ENCODE measurements around the gene SLC24A3. TPM values are rescaled to one million over a fixed set of nuclear protein-coding genes. Genes with fewer than 3 reads are reported as not detected.

Gene SLC24A3
- total and polyA plus RNA-seq, 7 experiments from 2014 or later: 0.58 to 1.0 TPM; not detected in 5

GRCh38 chr20:19205981-19206396 lies 6.5 kb upstream of the SLC24A3 start:
- H3K4me1 ChIP-seq (ENCODE audit: control insufficient read depth in 2 of 2, insufficient read depth in 2 of 2, low read length in 2 of 2): no peaks in the 10 kb centered on the region
- H3K4me3 ChIP-seq (ENCODE audit: low read length): no peak overlapping the region
- POLR2A ChIA-PET: no interaction called here
- no peak overlapping the region for H3K27ac ChIP-seq (ENCODE audit: low read depth, low read length)
- no peak overlapping the region for H3K4me3 Mint-ChIP-seq
- ATAC-seq (peak; percentile 67), DNase-seq (peak in 8 of 9 donors; percentile 20 to 71 (median 41))
- no peaks in the 10 kb centered on the region for H3K27me3 ChIP-seq (ENCODE audit: control insufficient read depth in 2 of 2, insufficient read depth in 2 of 2, low read length in 2 of 2)
- H3K27me3 Mint-ChIP-seq: peaks cover 18 to 70% (median 39%) of the 10 kb centered on the region in 5 donors
- peaks cover 0 to 4% (median 0%) of the 10 kb centered on the region in 5 donors for H3K36me3 Mint-ChIP-seq
- no peaks in the 10 kb centered on the region for H3K4me1 Mint-ChIP-seq
- H3K9me3 ChIP-seq (ENCODE audit: control insufficient read depth in 2 of 3, low read length in 3 of 3): no peaks in the 10 kb centered on the region
- CTCF ChIA-PET: interaction anchor here (0.9 to 1.6 kb wide), 4 partner anchors 14 to 574 kb away, joined by 3 read pairs; no protein-coding TSS in a partner anchor
- peaks cover 0 to 4% (median 0%) of the 10 kb centered on the region in 11 donors for H3K9me3 Mint-ChIP-seq
- H3K27ac Mint-ChIP-seq: no peak overlapping the region
- intact Hi-C loops (cut with micrococcal nuclease): loop anchor here (1.0 to 5.0 kb wide), 4 partner anchors 377 to 794 kb away; no protein-coding TSS in a partner anchor
- no peaks in the 10 kb centered on the region for H3K36me3 ChIP-seq (ENCODE audit: control insufficient read depth in 2 of 3, insufficient read depth in 3 of 3, low read length in 3 of 3)

- POLR2A ChIA-PET: no interaction called here
Observed at GRCh38 chr20:19207541-19207940, 4.9 kb upstream of the SLC24A3 start.

GRCh38 chr20:19210391-19211155 lies 1.9 kb upstream of the SLC24A3 start:
- Histone ChIP-seq H3K36me3 (ENCODE audit: control insufficient read depth in 2 of 3, insufficient read depth in 3 of 3, low read length in 3 of 3) (no peaks in the 10 kb centered on the region), H3K4me3 (ENCODE audit: low read length) (no peak overlapping the region), H3K27me3 (ENCODE audit: control insufficient read depth in 2 of 2, insufficient read depth in 2 of 2, low read length in 2 of 2) (peaks cover 3% of the 10 kb centered on the region in 2 donors), H3K4me1 (ENCODE audit: control insufficient read depth in 2 of 2, insufficient read depth in 2 of 2, low read length in 2 of 2) (no peaks in the 10 kb centered on the region), H3K27ac (ENCODE audit: low read depth, low read length) (no peak overlapping the region), H3K9me3 (ENCODE audit: control insufficient read depth in 2 of 3, low read length in 3 of 3) (no peaks in the 10 kb centered on the region)
- Mint-ChIP-seq H3K9me3 (peaks cover 0 to 4% (median 0%) of the 10 kb centered on the region in 11 donors), H3K27me3 (peaks cover 46 to 60% (median 51%) of the 10 kb centered on the region in 5 donors), H3K4me1 (peaks cover 0 to 6% (median 0%) of the 10 kb centered on the region in 7 donors), H3K4me3 (no peak overlapping the region), H3K36me3 (peaks cover 0 to 4% (median 0%) of the 10 kb centered on the region in 5 donors), H3K27ac (no peak overlapping the region)
- ChIA-PET POLR2A (no interaction called here), CTCF (no interaction called here)
- ATAC-seq (no peak), DNase-seq (no peak)
- intact Hi-C loops (cut with micrococcal nuclease): no loop called here

More at GRCh38 chr20:19207541-19207940, 4.9 kb upstream of the SLC24A3 start:
- Histone ChIP-seq H3K27ac (ENCODE audit: low read depth, low read length) (no peak overlapping the region), H3K27me3 (ENCODE audit: control insufficient read depth in 2 of 2, insufficient read depth in 2 of 2, low read length in 2 of 2) (peaks cover 3% of the 10 kb centered on the region in 2 donors), H3K9me3 (ENCODE audit: control insufficient read depth in 2 of 3, low read length in 3 of 3) (no peaks in the 10 kb centered on the region), H3K4me1 (ENCODE audit: control insufficient read depth in 2 of 2, insufficient read depth in 2 of 2, low read length in 2 of 2) (no peaks in the 10 kb centered on the region), H3K4me3 (ENCODE audit: low read length) (no peak overlapping the region), H3K36me3 (ENCODE audit: control insufficient read depth in 2 of 3, insufficient read depth in 3 of 3, low read length in 3 of 3) (no peaks in the 10 kb centered on the region)
- ATAC-seq (no peak), DNase-seq (no peak)
- Mint-ChIP-seq H3K27ac (no peak overlapping the region), H3K27me3 (peaks cover 25 to 65% (median 41%) of the 10 kb centered on the region in 5 donors), H3K36me3 (no peaks in the 10 kb centered on the region), H3K4me3 (no peak overlapping the region), H3K9me3 (peaks cover 0 to 2% (median 0%) of the 10 kb centered on the region in 11 donors), H3K4me1 (peaks cover 0 to 6% (median 0%) of the 10 kb centered on the region in 7 donors)
- intact Hi-C loops (cut with micrococcal nuclease): loop anchor here (2.0 to 5.0 kb wide), 3 partner anchors 375 to 795 kb away; no protein-coding TSS in a partner anchor
- CTCF ChIA-PET: interaction anchor here (0.6 kb wide), 1 partner anchor 105 kb away, joined by 4 read pairs; no protein-coding TSS in a partner anchor

GRCh38 chr20:19211252-19211651 lies 1.2 kb upstream of the SLC24A3 start:
- H3K36me3 Mint-ChIP-seq: peaks cover 0 to 4% (median 0%) of the 10 kb centered on the region in 5 donors
- DNase-seq (no peak), ATAC-seq (no peak)
- Histone ChIP-seq H3K36me3 (ENCODE audit: control insufficient read depth in 2 of 3, insufficient read depth in 3 of 3, low read length in 3 of 3) (no peaks in the 10 kb centered on the region), H3K9me3 (ENCODE audit: control insufficient read depth in 2 of 3, low read length in 3 of 3) (no peaks in the 10 kb centered on the region), H3K27ac (ENCODE audit: low read depth, low read length) (no peak overlapping the region), H3K4me1 (ENCODE audit: control insufficient read depth in 2 of 2, insufficient read depth in 2 of 2, low read length in 2 of 2) (no peaks in the 10 kb centered on the region), H3K27me3 (ENCODE audit: control insufficient read depth in 2 of 2, insufficient read depth in 2 of 2, low read length in 2 of 2) (peaks cover 3% of the 10 kb centered on the region in 2 donors), H3K4me3 (ENCODE audit: low read length) (no peak overlapping the region)
- H3K27me3 Mint-ChIP-seq: peaks cover 48 to 57% (median 54%) of the 10 kb centered on the region in 5 donors
- intact Hi-C loops (cut with micrococcal nuclease): no loop called here
- peaks cover 0 to 6% (median 0%) of the 10 kb centered on the region in 7 donors for H3K4me1 Mint-ChIP-seq
- peak overlapping the region in 8 of 10 donors; percentile 4 to 69 (median 22) for H3K4me3 Mint-ChIP-seq
- ChIA-PET POLR2A (no interaction called here), CTCF (no interaction called here)
- no peak overlapping the region for H3K27ac Mint-ChIP-seq
- H3K9me3 Mint-ChIP-seq: peaks cover 0 to 4% (median 0%) of the 10 kb centered on the region in 11 donors

GRCh38 chr20:19211661-19212468 lies 577 bp upstream of the SLC24A3 start:
- no peaks in the 10 kb centered on the region for H3K9me3 ChIP-seq (ENCODE audit: control insufficient read depth in 2 of 3, low read length in 3 of 3)
- Mint-ChIP-seq H3K4me1 (peaks cover 0 to 6% (median 0%) of the 10 kb centered on the region in 7 donors), H3K9me3 (peaks cover 0 to 4% (median 0%) of the 10 kb centered on the region in 11 donors), H3K27ac (no peak overlapping the region), H3K36me3 (peaks cover 0 to 4% (median 0%) of the 10 kb centered on the region in 5 donors), H3K27me3 (peaks cover 48 to 60% (median 54%) of the 10 kb centered on the region in 5 donors), H3K4me3 (peak overlapping the region in 6 of 10 donors; percentile 4 to 69 (median 18))
- ChIA-PET CTCF (no interaction called here), POLR2A (no interaction called here)
- no peak overlapping the region for H3K27ac ChIP-seq (ENCODE audit: low read depth, low read length)
- H3K4me1 ChIP-seq (ENCODE audit: control insufficient read depth in 2 of 2, insufficient read depth in 2 of 2, low read length in 2 of 2): no peaks in the 10 kb centered on the region
- intact Hi-C loops (cut with micrococcal nuclease): no loop called here
- no peak overlapping the region for H3K4me3 ChIP-seq (ENCODE audit: low read length)
- peak; percentile 6 for ATAC-seq
- H3K36me3 ChIP-seq (ENCODE audit: control insufficient read depth in 2 of 3, insufficient read depth in 3 of 3, low read length in 3 of 3): no peaks in the 10 kb centered on the region
- no peak for DNase-seq
- peaks cover 3% of the 10 kb centered on the region in 2 donors for H3K27me3 ChIP-seq (ENCODE audit: control insufficient read depth in 2 of 2, insufficient read depth in 2 of 2, low read length in 2 of 2)

- peaks cover 3% of the 10 kb centered on the region in 2 donors for H3K27me3 ChIP-seq (ENCODE audit: control insufficient read depth in 2 of 2, insufficient read depth in 2 of 2, low read length in 2 of 2)
- H3K36me3 Mint-ChIP-seq: peaks cover 0 to 4% (median 0%) of the 10 kb centered on the region in 5 donors
- intact Hi-C loops (cut with micrococcal nuclease): no loop called here
- peak overlapping the region in 4 of 10 donors; percentile 9 to 43 (median 34) for H3K4me3 Mint-ChIP-seq
- CTCF ChIA-PET: no interaction called here
- peaks cover 0 to 6% (median 0%) of the 10 kb centered on the region in 7 donors for H3K4me1 Mint-ChIP-seq
- no peaks in the 10 kb centered on the region for H3K4me1 ChIP-seq (ENCODE audit: control insufficient read depth in 2 of 2, insufficient read depth in 2 of 2, low read length in 2 of 2)
- H3K9me3 ChIP-seq (ENCODE audit: control insufficient read depth in 2 of 3, low read length in 3 of 3): no peaks in the 10 kb centered on the region
- H3K36me3 ChIP-seq (ENCODE audit: control insufficient read depth in 2 of 3, insufficient read depth in 3 of 3, low read length in 3 of 3): no peaks in the 10 kb centered on the region
- H3K27ac ChIP-seq (ENCODE audit: low read depth, low read length): no peak overlapping the region
- peaks cover 48 to 61% (median 55%) of the 10 kb centered on the region in 5 donors for H3K27me3 Mint-ChIP-seq
- peak in 1 of 9 donors; percentile 25 for DNase-seq
- H3K4me3 ChIP-seq (ENCODE audit: low read length): no peak overlapping the region
- H3K27ac Mint-ChIP-seq: no peak overlapping the region
- peak; percentile 87 for ATAC-seq
- POLR2A ChIA-PET: no interaction called here
- peaks cover 0 to 4% (median 0%) of the 10 kb centered on the region in 11 donors for H3K9me3 Mint-ChIP-seq
Observed at GRCh38 chr20:19212821-19213502, 520 bp downstream of the SLC24A3 start.

All from naive thymus-derived CD4-positive, alpha-beta T cell (primary cell).